Loucy (cell line): ENCODE results near the gene NTHL1.

Experiments used
- H2AFZ ChIP-seq: fragments of 200-600 bp; sonication (generic); 2 replicates; pipeline ENCODE4 v1.6.0; 2016; ENCODE audit warnings: antibody characterized with exemption, mild to moderate bottlenecking, low read length, moderate library complexity
- H3F3A ChIP-seq: fragments of 200-600 bp; 2 replicates; pipeline ENCODE4 v1.6.0; 2016; ENCODE audit warnings: antibody characterized with exemption, low read depth, mild to moderate bottlenecking
- H3K27me3 ChIP-seq: fragments of 200-600 bp; sonication (generic); 2 replicates; pipeline ENCODE4 v1.6.1; 2014; ENCODE audit warnings: low read length, mild to moderate bottlenecking; ENCODE audit not compliant: insufficient read depth, poor library complexity, severe bottlenecking
- H3K36me3 ChIP-seq: fragments of 200-600 bp; sonication (generic); 2 replicates; pipeline ENCODE4 v1.6.1; 2016; ENCODE audit warnings: low read length; ENCODE audit not compliant: insufficient read depth
- H3K4me1 ChIP-seq: fragments of 200-600 bp; sonication (generic); 2 replicates; pipeline ENCODE4 v1.5.1; 2014; ENCODE audit warnings: low read length, mild to moderate bottlenecking; ENCODE audit not compliant: insufficient read depth, poor library complexity, severe bottlenecking
- H3K4me2 ChIP-seq: fragments of 200-600 bp; sonication (generic); 2 replicates; pipeline ENCODE4 v1.6.0; 2014; ENCODE audit warnings: antibody characterized with exemption, low read length, low read depth, mild to moderate bottlenecking; ENCODE audit not compliant: poor library complexity, severe bottlenecking
- H3K4me3 ChIP-seq: fragments of 200-600 bp; sonication (generic); 2 replicates; pipeline ENCODE4 v1.5.1; 2014; ENCODE audit warnings: low read length, mild to moderate bottlenecking, mixed read lengths; ENCODE audit not compliant: poor library complexity, severe bottlenecking
- H3K79me2 ChIP-seq: fragments of 200-600 bp; sonication (generic); 2 replicates; pipeline ENCODE4 v1.6.1; 2014; ENCODE audit warnings: low read length; ENCODE audit not compliant: insufficient read depth
- H3K9ac ChIP-seq: fragments of 200-600 bp; sonication (generic); 2 replicates; pipeline ENCODE4 v1.6.0; 2014; ENCODE audit warnings: mild to moderate bottlenecking, low read depth, low read length, moderate library complexity; ENCODE audit not compliant: poor library complexity, severe bottlenecking
- H3K9me2 ChIP-seq: fragments of 200-600 bp; sonication (generic); replicated peaks from 2 replicates; pipeline ENCODE4 v1.6.1; 2016; ENCODE audit warnings: low read depth, low read length, mixed read lengths
- H3K9me3 ChIP-seq: fragments of 200-600 bp; sonication (generic); 2 replicates; pipeline ENCODE4 v1.6.1; 2014; ENCODE audit warnings: mild to moderate bottlenecking, antibody characterized with exemption, low read length, low read depth; ENCODE audit not compliant: insufficient read depth
- H4K20me1 ChIP-seq: fragments of 200-600 bp; sonication (generic); 2 replicates; pipeline ENCODE4 v1.6.0; 2014; ENCODE audit warnings: antibody characterized with exemption, low read length, mild to moderate bottlenecking; ENCODE audit not compliant: insufficient read depth, poor library complexity, severe bottlenecking
- CTCF ChIP-seq: fragments of 200-600 bp; sonication (generic); conservative IDR thresholded peaks from 2 replicates; pipeline ENCODE4 v1.5.1; 2014; ENCODE audit warnings: mild to moderate bottlenecking, antibody characterized with exemption, low read length
- EZH2phosphoT487 ChIP-seq: fragments of 200-600 bp; IDR thresholded peaks from 2 replicates; pipeline ENCODE4 v1.6.1; 2018; ENCODE audit warnings: antibody characterized with exemption, mild to moderate bottlenecking, moderate library complexity, borderline replicate concordance

NTHL1 gene

GRCh38 chr16:2081201-2082084 is 33.8 kb upstream of the NTHL1 start:
- no peaks in the 10 kb centered on the region for H3K36me3 ChIP-seq
- no peak overlapping the region for H3K9ac ChIP-seq
- no peak for TF ChIP-seq EZH2phosphoT487
- TF ChIP-seq CTCF: no peak
- H3K4me1 ChIP-seq: no peaks in the 10 kb centered on the region
- no peaks in the 10 kb centered on the region for H3K27me3 ChIP-seq
- no peaks in the 10 kb centered on the region for H3K9me3 ChIP-seq
- H3K4me2 ChIP-seq: no peak overlapping the region
- H2AFZ ChIP-seq: no peak overlapping the region
- no peaks in the 10 kb centered on the region for H3K79me2 ChIP-seq
- no peaks in the 10 kb centered on the region for H4K20me1 ChIP-seq
- no peaks in the 10 kb centered on the region for H3F3A ChIP-seq
- H3K9me2 ChIP-seq: no peaks in the 10 kb centered on the region
- H3K4me3 ChIP-seq: no peak overlapping the region

GRCh38 chr16:2079991-2080390 is 32.4 kb upstream of the NTHL1 start:
- no peak for TF ChIP-seq CTCF
- TF ChIP-seq EZH2phosphoT487: no peak
- Histone ChIP-seq H3K4me3 (no peak overlapping the region), H3K27me3 (no peaks in the 10 kb centered on the region), H3K9me3 (no peaks in the 10 kb centered on the region), H3K9me2 (no peaks in the 10 kb centered on the region), H3K36me3 (no peaks in the 10 kb centered on the region), H3K9ac (no peak overlapping the region), H3K4me2 (no peak overlapping the region), H4K20me1 (no peaks in the 10 kb centered on the region), H3F3A (no peaks in the 10 kb centered on the region), H3K4me1 (no peaks in the 10 kb centered on the region), H2AFZ (no peak overlapping the region), H3K79me2 (no peaks in the 10 kb centered on the region)

GRCh38 chr16:2079311-2079800 is 31.7 kb upstream of the NTHL1 start:
- H3F3A ChIP-seq: no peaks in the 10 kb centered on the region

More at GRCh38 chr16:2079311-2079800, 31.7 kb upstream of the NTHL1 start:
- H3K9me3 ChIP-seq: no peaks in the 10 kb centered on the region
- no peak overlapping the region for H3K4me3 ChIP-seq
- no peak overlapping the region for H3K9ac ChIP-seq
- no peak for TF ChIP-seq CTCF
- TF ChIP-seq EZH2phosphoT487: no peak
- H3K4me1 ChIP-seq: no peaks in the 10 kb centered on the region
- no peaks in the 10 kb centered on the region for H3K36me3 ChIP-seq
- H3K4me2 ChIP-seq: no peak overlapping the region
- no peaks in the 10 kb centered on the region for H3K79me2 ChIP-seq
- H3K27me3 ChIP-seq: no peaks in the 10 kb centered on the region
- no peak overlapping the region for H2AFZ ChIP-seq
- H4K20me1 ChIP-seq: no peaks in the 10 kb centered on the region
- H3K9me2 ChIP-seq: no peaks in the 10 kb centered on the region
